WTC11 (cell line): Measurements from ENCODE around the gene PARVB. TPM values are rescaled to one million over a fixed set of nuclear protein-coding genes. Genes with fewer than 3 reads are reported as not detected.

Experiments
- ATAC-seq: fragments of 200-7000 bp; cut with Tn5 transposase; 2 replicates; pipeline ENCODE4 v1.10.0; 2021; ENCODE audit warnings: mild to moderate bottlenecking, moderate library complexity
- CTCF ChIA-PET: fragments of 300-600 bp; sonication (Branson Sonifier 250); formaldehyde crosslinking; loops from one replicate; lab custom pipeline; 2021; ENCODE audit warnings: antibody characterized with exemption; lab: Charles Lee
- POLR2A ChIA-PET: fragments of 350-600 bp; sonication (Branson Sonifier 250); formaldehyde crosslinking; loops from one replicate; lab custom pipeline; 2021; ENCODE audit warnings: antibody characterized with exemption; lab: Charles Lee
- DNase-seq: peaks from one replicate; pipeline ENCODE4 v3.0.0; 2021; ENCODE audit warnings: low spot score
- H3K27ac Mint-ChIP-seq: 2 replicates; pipeline ENCODE4 v1.8.0; 2021; ENCODE audit warnings: mixed read lengths
- H3K27me3 Mint-ChIP-seq: 2 replicates; pipeline ENCODE4 v1.8.0; 2021; ENCODE audit warnings: low read depth, mild to moderate bottlenecking, moderate library complexity, mixed read lengths
- H3K36me3 Mint-ChIP-seq: 2 replicates; pipeline ENCODE4 v1.8.0; 2021; ENCODE audit warnings: mixed read lengths
- H3K4me1 Mint-ChIP-seq: 2 replicates; pipeline ENCODE4 v1.8.0; 2022; ENCODE audit warnings: mixed read lengths
- H3K4me3 Mint-ChIP-seq: 2 replicates; pipeline ENCODE4 v1.8.0; 2021; ENCODE audit warnings: mild to moderate bottlenecking, moderate library complexity, mixed read lengths
- H3K9me3 Mint-ChIP-seq: 2 replicates; pipeline ENCODE4 v1.8.0; 2021; ENCODE audit warnings: mixed read lengths
- ATF1 ChIP-seq: sonication (generic); formaldehyde crosslinking; IDR thresholded peaks from 2 replicates; pipeline ENCODE4 v1.8.1; 2023; ENCODE audit warnings: mild to moderate bottlenecking, moderate library complexity, missing genetic modification reagents
- ATF2 ChIP-seq: sonication (generic); formaldehyde crosslinking; IDR thresholded peaks from 2 replicates; pipeline ENCODE4 v1.8.1; 2022; ENCODE audit warnings: low read depth, missing genetic modification reagents, borderline replicate concordance
- CBFB ChIP-seq: sonication (generic); formaldehyde crosslinking; IDR thresholded peaks from 2 replicates; pipeline ENCODE4 v1.8.1; 2022; ENCODE audit warnings: mild to moderate bottlenecking, low read depth, missing genetic modification reagents
- CREB1 ChIP-seq: sonication (generic); formaldehyde crosslinking; IDR thresholded peaks from 2 replicates; pipeline ENCODE4 v1.8.0; 2023; ENCODE audit warnings: mild to moderate bottlenecking, missing genetic modification reagents
- CTCF ChIP-seq: fragments of 200-600 bp; IDR thresholded peaks from 2 replicates; pipeline ENCODE4 v1.8.0; 2022; ENCODE audit warnings: antibody characterized with exemption
- ERG ChIP-seq: fragments of 250-450 bp; sonication (Bioruptor Pico); IDR thresholded peaks from 2 replicates; pipeline ENCODE4 v1.8.0; 2021; ENCODE audit warnings: mild to moderate bottlenecking
- ESRRA ChIP-seq: sonication (generic); formaldehyde crosslinking; IDR thresholded peaks from 2 replicates; pipeline ENCODE4 v1.8.1; 2022; ENCODE audit warnings: mild to moderate bottlenecking, missing genetic modification reagents, borderline replicate concordance
- HMGA2 ChIP-seq: fragments of 250-450 bp; sonication (Bioruptor Pico); IDR thresholded peaks from 2 replicates; pipeline ENCODE4 v1.4.0; 2021; ENCODE audit warnings: mild to moderate bottlenecking, moderate library complexity
- JAZF1 ChIP-seq: fragments of 250-450 bp; sonication (Bioruptor Pico); IDR thresholded peaks from 2 replicates; pipeline ENCODE4 v1.9.0; 2021; ENCODE audit warnings: moderate library complexity, mild to moderate bottlenecking, inconsistent platforms
- MLX ChIP-seq: sonication (generic); formaldehyde crosslinking; IDR thresholded peaks from 2 replicates; pipeline ENCODE4 v1.8.1; 2023; ENCODE audit warnings: mild to moderate bottlenecking, missing genetic modification reagents, moderate library complexity
- NFATC4 ChIP-seq: fragments of 250-450 bp; sonication (Bioruptor Pico); IDR thresholded peaks from 2 replicates; pipeline ENCODE4 v1.9.0; 2021; ENCODE audit warnings: mild to moderate bottlenecking
- NR3C1 ChIP-seq: sonication (generic); formaldehyde crosslinking; conservative IDR thresholded peaks from 2 replicates; pipeline ENCODE4 v1.8.1; 2023; ENCODE audit warnings: low read depth, mild to moderate bottlenecking, missing genetic modification reagents
- SMAD4 ChIP-seq: sonication (generic); formaldehyde crosslinking; IDR thresholded peaks from 2 replicates; pipeline ENCODE4 v1.8.0; 2022; ENCODE audit warnings: mild to moderate bottlenecking, missing genetic modification reagents
- SOX15 ChIP-seq: fragments of 250-450 bp; sonication (Bioruptor Pico); IDR thresholded peaks from 2 replicates; pipeline ENCODE4 v1.9.0; 2021; ENCODE audit warnings: mild to moderate bottlenecking
- STAT6 ChIP-seq: sonication (generic); formaldehyde crosslinking; conservative IDR thresholded peaks from 2 replicates; pipeline ENCODE4 v1.8.1; 2023; ENCODE audit warnings: mild to moderate bottlenecking, low read depth, missing genetic modification reagents, moderate library complexity
- TCF7 ChIP-seq: sonication (generic); formaldehyde crosslinking; IDR thresholded peaks from 2 replicates; pipeline ENCODE4 v1.8.0; 2022; ENCODE audit warnings: mild to moderate bottlenecking, low read depth, missing genetic modification reagents, moderate library complexity
- TP53 ChIP-seq: sonication (generic); formaldehyde crosslinking; IDR thresholded peaks from 2 replicates; pipeline ENCODE4 v1.8.1; 2023; ENCODE audit warnings: mild to moderate bottlenecking, missing genetic modification reagents
- ZNF263 ChIP-seq: sonication (generic); formaldehyde crosslinking; IDR thresholded peaks from 2 replicates; pipeline ENCODE4 v1.8.1; 2022; ENCODE audit warnings: low read depth, mild to moderate bottlenecking, moderate library complexity, missing genetic modification reagents
- ZNF671 ChIP-seq: fragments of 250-450 bp; sonication (Bioruptor Pico); IDR thresholded peaks from 2 replicates; pipeline ENCODE4 v1.8.0; 2021; ENCODE audit warnings: mild to moderate bottlenecking
- total RNA-seq: library from RNA; stranded (reverse); gene quantifications from 3 replicates; pipeline ENCODE4 v1.2.3, GENCODE V29; 2021
- TF ChIP-seq, protein P1 (sequence below): fragments of 250-450 bp; sonication (Bioruptor Pico); IDR thresholded peaks from 2 replicates; pipeline ENCODE4 v1.9.0; 2021; ENCODE audit warnings: mild to moderate bottlenecking

Gene PARVB
- total RNA-seq, 1 experiment from 2014 or later: 3.3 TPM

- Mint-ChIP-seq H3K27me3 (no peaks in the 10 kb centered on the region; the same call in 1 of the 2 replicates), H3K4me1 (peaks cover 41% of the 10 kb centered on the region), H3K9me3 (no peaks in the 10 kb centered on the region), H3K36me3 (no peaks in the 10 kb centered on the region), H3K4me3 (no peak overlapping the region), H3K27ac (peak overlapping the region; percentile 33)
- no peak for TF ChIP-seq CREB1
- TF ChIP-seq JAZF1: no peak
- TF ChIP-seq NR3C1 (CRISPR knock-in tag): no peak
- TF ChIP-seq TP53 (CRISPR knock-in tag): no peak
- TF ChIP-seq ESRRA: no peak
- no peak for TF ChIP-seq CBFB (CRISPR knock-in tag)
- TF ChIP-seq NFATC4 (CRISPR knock-in tag): no peak
- TF ChIP-seq MLX (CRISPR knock-in tag): no peak
- no peak for TF ChIP-seq TCF7
- no peak for TF ChIP-seq ZNF263 (CRISPR knock-in tag)
- TF ChIP-seq CTCF: no peak
- TF ChIP-seq ZNF671 (CRISPR knock-in tag): no peak
- TF ChIP-seq SMAD4 (CRISPR knock-in tag): no peak
- TF ChIP-seq, protein P1, sequence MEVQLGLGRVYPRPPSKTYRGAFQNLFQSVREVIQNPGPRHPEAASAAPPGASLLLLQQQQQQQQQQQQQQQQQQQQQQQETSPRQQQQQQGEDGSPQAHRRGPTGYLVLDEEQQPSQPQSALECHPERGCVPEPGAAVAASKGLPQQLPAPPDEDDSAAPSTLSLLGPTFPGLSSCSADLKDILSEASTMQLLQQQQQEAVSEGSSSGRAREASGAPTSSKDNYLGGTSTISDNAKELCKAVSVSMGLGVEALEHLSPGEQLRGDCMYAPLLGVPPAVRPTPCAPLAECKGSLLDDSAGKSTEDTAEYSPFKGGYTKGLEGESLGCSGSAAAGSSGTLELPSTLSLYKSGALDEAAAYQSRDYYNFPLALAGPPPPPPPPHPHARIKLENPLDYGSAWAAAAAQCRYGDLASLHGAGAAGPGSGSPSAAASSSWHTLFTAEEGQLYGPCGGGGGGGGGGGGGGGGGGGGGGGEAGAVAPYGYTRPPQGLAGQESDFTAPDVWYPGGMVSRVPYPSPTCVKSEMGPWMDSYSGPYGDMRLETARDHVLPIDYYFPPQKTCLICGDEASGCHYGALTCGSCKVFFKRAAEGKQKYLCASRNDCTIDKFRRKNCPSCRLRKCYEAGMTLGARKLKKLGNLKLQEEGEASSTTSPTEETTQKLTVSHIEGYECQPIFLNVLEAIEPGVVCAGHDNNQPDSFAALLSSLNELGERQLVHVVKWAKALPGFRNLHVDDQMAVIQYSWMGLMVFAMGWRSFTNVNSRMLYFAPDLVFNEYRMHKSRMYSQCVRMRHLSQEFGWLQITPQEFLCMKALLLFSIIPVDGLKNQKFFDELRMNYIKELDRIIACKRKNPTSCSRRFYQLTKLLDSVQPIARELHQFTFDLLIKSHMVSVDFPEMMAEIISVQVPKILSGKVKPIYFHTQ (CRISPR knock-in tag): no peak
- TF ChIP-seq ATF1: no peak
- no peak for TF ChIP-seq HMGA2 (CRISPR knock-in tag)
- TF ChIP-seq STAT6: no peak
- TF ChIP-seq SOX15 (CRISPR knock-in tag): no peak
- no peak for TF ChIP-seq ERG (CRISPR knock-in tag)
- ATAC-seq: no peak
- ChIA-PET POLR2A (no interaction called here), CTCF (no interaction called here)
- DNase-seq: no peak
Observed at GRCh38 chr22:44158816-44159215, 134.7 kb downstream of the PARVB start.

- H3K36me3 Mint-ChIP-seq: no peaks in the 10 kb centered on the region
- peaks cover 41% of the 10 kb centered on the region for H3K4me1 Mint-ChIP-seq
- H3K4me3 Mint-ChIP-seq: no peak overlapping the region
- ATAC-seq (no peak), DNase-seq (no peak)
- H3K27ac Mint-ChIP-seq: no peak overlapping the region
- CTCF ChIA-PET: no interaction called here
- no peaks in the 10 kb centered on the region; the same call in 1 of the 2 replicates for H3K27me3 Mint-ChIP-seq
- POLR2A ChIA-PET: interaction anchor here (0.5 kb wide), 1 partner anchor 23 kb away, joined by 3 read pairs; no protein-coding TSS in a partner anchor
- no peak for TF ChIP-seq ATF2 (CRISPR knock-in tag)
- TF ChIP-seq ESRRA: no peak
- H3K9me3 Mint-ChIP-seq: no peaks in the 10 kb centered on the region
Observed at GRCh38 chr22:44159221-44159620, 135.1 kb downstream of the PARVB start.
